Ascending aorta (tissue), 2 donors: ENCODE data around the gene CNTN1. TPM values are rescaled to one million over a fixed set of nuclear protein-coding genes. Genes with fewer than 3 reads are reported as not detected.

ENCODE experiments used
- DNase-seq, 2 donors: peaks; one replicate each; pipeline ENCODE4 v3.0.0-alpha.2; 2019; ENCODE audit warnings: low spot score in 2 of 2
- H3K27ac ChIP-seq, 2 donors: fragments of 200-600 bp; sonication (generic); one replicate each; pipeline ENCODE4 v1.5.1; 2016 to 2017; ENCODE audit warnings: mild to moderate bottlenecking in 1 of 2
- H3K27me3 ChIP-seq: fragments of 200-600 bp; sonication (generic); one replicate; pipeline ENCODE4 v1.5.1; 2017
- H3K36me3 ChIP-seq, 2 donors: fragments of 200-600 bp; sonication (generic); one replicate each; pipeline ENCODE4 v1.5.1; 2016
- H3K4me1 ChIP-seq, 2 donors: fragments of 200-600 bp; sonication (generic); one replicate each; pipeline ENCODE4 v1.5.1; 2016 to 2017; ENCODE audit warnings: mild to moderate bottlenecking in 1 of 2
- H3K4me3 ChIP-seq, 2 donors: fragments of 200-600 bp; sonication (generic); one replicate each; pipeline ENCODE4 v1.5.1; 2016 to 2017; ENCODE audit warnings: mild to moderate bottlenecking in 1 of 2
- H3K9me3 ChIP-seq, 2 donors: fragments of 200-600 bp; sonication (generic); one replicate each; pipeline ENCODE4 v1.5.1; 2016
- CTCF ChIP-seq, 3 experiments: fragments of 200-600 bp in 2 of 3; fragments of 450-650 bp in 1 of 3; sonication (generic) in 2 of 3; IDR thresholded peaks; one replicate each; pipeline ENCODE4 v1.5.1; 2016 to 2019; ENCODE audit warnings: antibody characterized with exemption in 3 of 3, mild to moderate bottlenecking in 1 of 3, moderate library complexity in 1 of 3
- intact Hi-C: fragments of 100-400 bp; cut with DNase I; formaldehyde crosslinking; loops from one replicate; pipeline ENCODE4 v1.15.1; 2023
- total RNA-seq: library from RNA; depleted of rRNA; stranded (reverse); fragments of >200 nt; gene quantifications from one replicate; pipeline ENCODE4 v1.1.0, GENCODE V29; 2016

Gene CNTN1
- total RNA-seq: 0.75 TPM

GRCh38 chr12:40691913-40692764, at the start of gene CNTN1:
TSS of gene CNTN1 (plus strand) at chr12:40692439.
- intact Hi-C loops: no loop called here
- Histone ChIP-seq H3K4me3 (peak within 1 kb of the TSS; percentile 46 to 80), H3K9me3 (no peaks in the 10 kb centered on the region), H3K27ac (no peak within 1 kb of the TSS), H3K36me3 (no peaks in the 10 kb centered on the region), H3K27me3 (no peaks in the 10 kb centered on the region), H3K4me1 (peaks cover 0 to 2% of the 10 kb centered on the region in 2 donors)
- TF ChIP-seq CTCF (IDR thresholded peaks at IDR 0.05): no peak
- DNase-seq: peak in 1 of 2 donors; percentile 68

GRCh38 chr12:40643506-40643905, 48.7 kb upstream of the CNTN1 start:
- DNase-seq: no peak
- Histone ChIP-seq H3K36me3 (no peaks in the 10 kb centered on the region), H3K27ac (no peak overlapping the region), H3K4me3 (no peak overlapping the region), H3K27me3 (no peaks in the 10 kb centered on the region), H3K9me3 (no peaks in the 10 kb centered on the region), H3K4me1 (no peaks in the 10 kb centered on the region)
- no peak for TF ChIP-seq CTCF (IDR thresholded peaks at IDR 0.05)
- intact Hi-C loops: no loop called here

- no peak overlapping the region for H3K4me3 ChIP-seq
- no peak overlapping the region for H3K27ac ChIP-seq
- no peaks in the 10 kb centered on the region for H3K27me3 ChIP-seq
- no peak for DNase-seq
- no peaks in the 10 kb centered on the region for H3K4me1 ChIP-seq
- intact Hi-C loops: no loop called here
- TF ChIP-seq CTCF (IDR thresholded peaks at IDR 0.05): no peak
- no peaks in the 10 kb centered on the region for H3K9me3 ChIP-seq
- no peaks in the 10 kb centered on the region for H3K36me3 ChIP-seq
Measured at GRCh38 chr12:40643976-40644375, 48.3 kb upstream of the CNTN1 start.

GRCh38 chr12:40644708-40645107, 47.5 kb upstream of the CNTN1 start:
- Histone ChIP-seq H3K27me3 (no peaks in the 10 kb centered on the region), H3K36me3 (no peaks in the 10 kb centered on the region), H3K27ac (no peak overlapping the region), H3K9me3 (no peaks in the 10 kb centered on the region), H3K4me3 (no peak overlapping the region), H3K4me1 (no peaks in the 10 kb centered on the region)
- TF ChIP-seq CTCF (IDR thresholded peaks at IDR 0.05): no peak
- no peak for DNase-seq
- intact Hi-C loops: no loop called here

- no peak overlapping the region for H3K27ac ChIP-seq
- no peak overlapping the region for H3K4me3 ChIP-seq
- no peaks in the 10 kb centered on the region for H3K4me1 ChIP-seq
- intact Hi-C loops: no loop called here
- DNase-seq: no peak
- no peaks in the 10 kb centered on the region for H3K36me3 ChIP-seq
- H3K9me3 ChIP-seq: no peaks in the 10 kb centered on the region
- TF ChIP-seq CTCF (IDR thresholded peaks at IDR 0.05): no peak
- no peaks in the 10 kb centered on the region for H3K27me3 ChIP-seq
Measured at GRCh38 chr12:40645361-40645760, 46.9 kb upstream of the CNTN1 start.
